GM18498 (cell line): Measurements from ENCODE around the gene TASOR.

Experiments
- ATAC-seq: cut with Tn5 transposase; IDR thresholded peaks from one replicate; pipeline ENCODE4 v1.9.1; 2021; ENCODE audit warnings: mild to moderate bottlenecking, moderate library complexity; ENCODE audit not compliant: unreplicated experiment

The TASOR gene

GRCh38 chr3:56682462-56683121 is 473 bp downstream of the TASOR start:
- ATAC-seq: peak; percentile 75

GRCh38 chr3:56681984-56682461 is 1.0 kb downstream of the TASOR start:
- no peak for ATAC-seq

DNA sequence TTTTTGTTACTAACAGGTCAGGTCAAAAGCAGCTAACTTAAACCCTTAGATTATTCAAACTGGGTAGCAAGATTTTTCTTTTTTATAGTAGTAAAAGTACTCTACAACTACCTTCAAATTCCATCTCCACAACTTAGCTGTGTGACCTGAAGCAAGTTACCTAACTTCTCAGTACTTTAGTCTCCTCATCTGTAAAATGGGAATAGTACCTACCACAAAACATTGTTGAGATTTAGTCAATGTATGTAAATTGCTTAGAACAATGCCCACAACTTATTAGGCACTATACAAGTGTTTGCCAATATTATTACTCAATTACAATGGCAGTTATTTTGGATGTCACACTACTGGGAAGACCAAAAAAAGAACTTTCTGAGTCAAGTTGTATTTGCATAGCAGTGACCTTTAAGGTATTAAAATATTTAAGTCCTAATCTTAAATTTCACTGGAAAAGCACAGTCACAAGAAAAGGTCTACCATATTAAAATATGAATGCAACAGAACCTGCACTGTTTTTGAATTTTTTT is 2.9 kb downstream of the TASOR start:
- no peak for ATAC-seq

- ATAC-seq: peak; percentile 71
These were observed 5.8 kb downstream of the TASOR start for GRCh38 chr3:56677286-56677685.

GRCh38 chr3:56673781-56674457 is 9.1 kb downstream of the TASOR start:
- no peak for ATAC-seq

DNA sequence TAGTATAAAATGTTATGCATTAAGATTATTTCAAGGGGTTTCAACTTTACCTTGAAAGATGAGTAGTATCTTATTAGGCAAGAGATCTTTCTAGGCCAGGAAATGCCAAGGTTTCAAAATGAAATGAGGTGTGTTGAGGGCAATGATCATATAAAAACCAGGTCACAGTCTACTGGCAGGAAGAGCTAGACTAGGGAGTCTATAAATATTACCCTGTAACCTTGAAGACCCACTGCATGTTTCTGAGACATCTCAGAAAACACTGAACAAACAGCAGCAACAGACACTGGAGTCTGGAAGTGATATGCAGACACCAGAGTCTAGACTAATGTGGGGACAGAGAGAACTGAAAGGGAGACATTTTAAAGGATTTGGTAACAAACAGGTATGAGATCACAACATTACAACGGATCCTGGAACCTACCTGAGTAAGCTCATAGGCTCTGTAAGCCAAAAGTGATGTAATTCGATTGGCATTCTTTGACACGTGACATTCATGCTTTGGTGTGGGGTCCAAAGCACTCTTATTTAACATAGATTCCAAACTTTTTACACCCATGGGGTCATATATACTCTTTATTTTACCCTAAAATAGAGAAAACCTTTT is 15.0 kb downstream of the TASOR start:
- no peak for ATAC-seq

GRCh38 chr3:56664823-56665222 is 18.2 kb downstream of the TASOR start:
- ATAC-seq: no peak

GRCh38 chr3:56655709-56656108 is 27.4 kb downstream of the TASOR start:
- no peak for ATAC-seq

DNA sequence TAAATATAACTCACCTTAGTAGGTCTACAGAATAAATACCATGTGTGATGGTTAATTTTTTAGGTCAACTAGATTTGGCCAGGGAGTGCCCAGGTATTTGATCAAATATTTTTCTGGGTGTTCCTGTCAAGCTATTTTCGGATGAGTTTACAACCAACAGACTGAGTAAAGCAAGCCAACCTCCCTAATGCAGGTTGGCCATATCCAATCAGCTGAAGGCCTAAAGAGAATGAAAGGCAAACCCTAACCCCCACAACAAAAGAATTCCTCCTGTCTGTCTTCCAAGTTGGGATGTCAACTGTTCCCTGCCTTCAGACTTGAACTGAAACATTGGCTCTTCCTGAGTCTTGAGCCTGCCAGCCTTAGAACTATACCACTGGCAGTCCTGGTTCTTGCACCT is 28.6 kb downstream of the TASOR start:
- no peak for ATAC-seq

- no peak for ATAC-seq
These were observed 37.7 kb downstream of the TASOR start for GRCh38 chr3:56645407-56645806.

DNA sequence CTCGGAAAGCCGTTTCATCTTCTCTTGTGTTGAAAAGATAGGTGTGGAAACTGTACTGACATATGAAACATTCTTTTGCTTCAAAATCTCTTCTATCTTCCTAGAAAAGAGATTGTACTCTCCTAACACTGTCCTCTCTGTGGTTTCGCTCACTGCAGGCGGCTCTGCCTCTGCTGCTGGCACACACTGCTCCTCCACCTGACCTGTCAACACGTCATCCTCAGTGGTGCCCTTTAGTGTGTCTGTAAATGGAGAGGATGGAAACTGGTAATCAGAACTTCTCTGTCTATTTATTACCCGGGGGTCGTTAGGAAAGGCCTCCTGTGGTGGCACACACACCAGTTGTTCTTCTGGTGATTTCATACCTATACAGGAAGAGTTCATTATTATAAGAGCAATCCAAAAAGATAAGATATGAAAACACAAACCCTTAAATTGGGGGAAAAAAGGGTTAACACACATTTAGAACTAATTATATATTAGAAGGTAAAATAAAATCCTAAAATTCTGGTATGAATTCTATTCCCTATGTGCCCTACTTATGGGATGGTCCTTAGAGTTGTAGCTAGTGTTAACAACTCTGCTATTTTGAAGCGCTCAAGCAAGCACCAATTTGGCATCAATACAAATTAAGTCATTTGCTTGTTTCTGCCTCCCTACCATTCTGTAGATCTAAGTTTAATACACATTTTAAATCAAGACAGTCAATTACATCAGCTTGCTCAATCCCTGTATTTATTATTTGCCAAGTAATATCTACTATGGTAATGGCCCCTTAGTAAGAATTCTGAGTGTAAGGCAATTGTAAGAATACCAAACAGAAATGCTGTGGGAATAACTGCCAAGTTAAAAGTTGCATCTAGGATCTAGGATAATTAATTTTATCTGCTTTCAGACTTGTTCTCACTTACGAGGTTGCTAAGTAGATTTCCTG is 49.2 kb downstream of the TASOR start:
- ATAC-seq: no peak
